Esophagus muscularis mucosa (tissue), 3 donors: ENCODE data around the gene DDX55.

ENCODE experiments used
- POLR2A ChIP-seq: fragments of 450-650 bp; IDR thresholded peaks from one replicate; pipeline ENCODE4 v1.6.1; 2017; ENCODE audit warnings: antibody characterized with exemption, moderate library complexity, mild to moderate bottlenecking, low read depth
- TF ChIP-seq, protein P1 (sequence below), 3 experiments: fragments of 200-600 bp in 2 of 3; fragments of 450-650 bp in 1 of 3; sonication (generic) in 2 of 3; IDR thresholded peaks; one replicate each; pipeline ENCODE4 v1.5.1; 2017 to 2019; ENCODE audit warnings: antibody characterized with exemption in 3 of 3, mild to moderate bottlenecking in 2 of 3, moderate library complexity in 1 of 3

DNA sequence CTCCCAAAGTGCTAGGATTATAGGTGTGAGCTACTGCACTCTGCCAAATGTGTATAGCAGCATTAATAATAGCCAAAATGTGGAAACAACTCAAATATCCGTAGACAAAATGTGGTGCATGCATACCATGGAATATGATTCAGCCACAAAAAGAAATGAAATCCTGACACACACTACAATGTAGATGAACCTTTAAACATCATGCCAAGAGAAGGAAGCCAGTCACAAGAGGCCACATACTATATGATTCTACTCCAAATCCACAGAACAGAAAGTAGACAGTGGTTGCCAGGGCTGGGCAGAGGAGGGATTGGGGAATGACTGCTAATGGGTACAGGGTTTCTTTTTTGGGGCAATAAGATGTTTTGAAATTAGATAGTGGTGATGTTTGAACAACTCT, 25.3 kb upstream of the DDX55 start:
- no peak for TF ChIP-seq POLR2A
- TF ChIP-seq, protein P1, sequence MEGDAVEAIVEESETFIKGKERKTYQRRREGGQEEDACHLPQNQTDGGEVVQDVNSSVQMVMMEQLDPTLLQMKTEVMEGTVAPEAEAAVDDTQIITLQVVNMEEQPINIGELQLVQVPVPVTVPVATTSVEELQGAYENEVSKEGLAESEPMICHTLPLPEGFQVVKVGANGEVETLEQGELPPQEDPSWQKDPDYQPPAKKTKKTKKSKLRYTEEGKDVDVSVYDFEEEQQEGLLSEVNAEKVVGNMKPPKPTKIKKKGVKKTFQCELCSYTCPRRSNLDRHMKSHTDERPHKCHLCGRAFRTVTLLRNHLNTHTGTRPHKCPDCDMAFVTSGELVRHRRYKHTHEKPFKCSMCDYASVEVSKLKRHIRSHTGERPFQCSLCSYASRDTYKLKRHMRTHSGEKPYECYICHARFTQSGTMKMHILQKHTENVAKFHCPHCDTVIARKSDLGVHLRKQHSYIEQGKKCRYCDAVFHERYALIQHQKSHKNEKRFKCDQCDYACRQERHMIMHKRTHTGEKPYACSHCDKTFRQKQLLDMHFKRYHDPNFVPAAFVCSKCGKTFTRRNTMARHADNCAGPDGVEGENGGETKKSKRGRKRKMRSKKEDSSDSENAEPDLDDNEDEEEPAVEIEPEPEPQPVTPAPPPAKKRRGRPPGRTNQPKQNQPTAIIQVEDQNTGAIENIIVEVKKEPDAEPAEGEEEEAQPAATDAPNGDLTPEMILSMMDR (IDR thresholded peaks at IDR 0.05): no peak
